Measurements from ENCODE around the gene KRT6A. TPM values are rescaled to one million over a fixed set of nuclear protein-coding genes. Genes with fewer than 3 reads are reported as not detected.

The KRT6A gene
- total and polyA plus RNA-seq, 12 donors, result 0.24 to 2.7 (median 0.66) TPM; not detected in 8

- no peak for TF ChIP-seq CTCF (IDR thresholded peaks at IDR 0.05)
- TF ChIP-seq POLR2A (IDR thresholded peaks at IDR 0.05), result no peak
- H3K9me3 ChIP-seq (replicated peaks in 1 of 3), result no peaks in the 10 kb centered on the region
- no peaks in the 10 kb centered on the region for H3K27me3 ChIP-seq
- intact Hi-C loops (cut with DNase I), result no loop called here
- 85 to 89% (median 88%) methylated on average over 12 to 15 of the region's 15 CpGs for WGBS, 4 donors
- H3K27ac ChIP-seq, result no peak overlapping the region
- no peaks in the 10 kb centered on the region for H3K36me3 ChIP-seq (replicated peaks in 1 of 2)
- H3K4me3 ChIP-seq, result no peak overlapping the region
- peak in 1 of 7 donors; percentile 25 for DNase-seq
- no peaks in the 10 kb centered on the region for H3K4me1 ChIP-seq (replicated peaks in 1 of 2)
Observed at GRCh38 chr12:52515927-52516831, 23.1 kb upstream of the KRT6A start.

- TF ChIP-seq CTCF (IDR thresholded peaks at IDR 0.05), result no peak
- TF ChIP-seq POLR2A (IDR thresholded peaks at IDR 0.05), result no peak
- H3K4me3 ChIP-seq, result no peak overlapping the region
- DNase-seq, result no peak
- intact Hi-C loops (cut with DNase I), result no loop called here
- H3K4me1 ChIP-seq (replicated peaks in 1 of 2), result no peaks in the 10 kb centered on the region
- no peaks in the 10 kb centered on the region for H3K9me3 ChIP-seq (replicated peaks in 1 of 3)
- no peak overlapping the region for H3K27ac ChIP-seq
- H3K27me3 ChIP-seq, result peaks cover 4% of the 10 kb centered on the region
- no peaks in the 10 kb centered on the region for H3K36me3 ChIP-seq (replicated peaks in 1 of 2)
- WGBS, 4 donors, result 63 to 100% (median 90%) methylated on average over 1 of the region's 1 CpG
Observed at GRCh38 chr12:52515319-52515646, 22.2 kb upstream of the KRT6A start.

GRCh38 chr12:52514471-52515318 lies 21.6 kb upstream of the KRT6A start:
- Histone ChIP-seq H3K4me1 (replicated peaks in 1 of 2) (no peaks in the 10 kb centered on the region), H3K36me3 (replicated peaks in 1 of 2) (no peaks in the 10 kb centered on the region), H3K9me3 (replicated peaks in 1 of 3) (no peaks in the 10 kb centered on the region), H3K4me3 (no peak overlapping the region), H3K27me3 (peaks cover 9% of the 10 kb centered on the region), H3K27ac (no peak overlapping the region)
- intact Hi-C loops (cut with DNase I), result no loop called here
- no peak for DNase-seq
- WGBS, 4 donors, result 90 to 96% (median 93%) methylated on average over 12 to 14 of the region's 14 CpGs
- no peak for TF ChIP-seq CTCF (IDR thresholded peaks at IDR 0.05)
- no peak for TF ChIP-seq POLR2A (IDR thresholded peaks at IDR 0.05)

GRCh38 chr12:52513736-52514135 lies 20.7 kb upstream of the KRT6A start:
- Histone ChIP-seq H3K27ac (no peak overlapping the region), H3K9me3 (replicated peaks in 1 of 3) (no peaks in the 10 kb centered on the region), H3K27me3 (peaks cover 10% of the 10 kb centered on the region), H3K4me3 (no peak overlapping the region), H3K36me3 (replicated peaks in 1 of 2) (no peaks in the 10 kb centered on the region), H3K4me1 (replicated peaks in 1 of 2) (no peaks in the 10 kb centered on the region)
- DNase-seq, result no peak
- intact Hi-C loops (cut with DNase I), result no loop called here
- 75 to 94% (median 82%) methylated on average over 6 of the region's 6 CpGs for WGBS, 4 donors
- TF ChIP-seq CTCF (IDR thresholded peaks at IDR 0.05), result no peak
- TF ChIP-seq POLR2A (IDR thresholded peaks at IDR 0.05), result no peak

Measured in adrenal gland (tissue), 12 donors.